Measurements from ENCODE around the gene MTARC1.

MTARC1 gene

GRCh38 chr1:220786337-220787068 is at the start of gene MTARC1:
TSS of gene MTARC1 (plus strand) at chr1:220786913. CDS start at chr1:220786945, 32 bp downstream.
- peak; percentile 98 for DNase-seq

- no peak for DNase-seq
Measured at GRCh38 chr1:220741349-220741748, 45.4 kb upstream of the MTARC1 start.

GRCh38 chr1:220741825-220742224 is 44.9 kb upstream of the MTARC1 start:
- peak; percentile 30 for DNase-seq

- no peak for DNase-seq
Measured at GRCh38 chr1:220742520-220742919, 44.2 kb upstream of the MTARC1 start.

GRCh38 chr1:220746851-220747250 is 39.9 kb upstream of the MTARC1 start:
- DNase-seq: no peak

- DNase-seq: no peak
Measured at GRCh38 chr1:220747437-220748088, 39.1 kb upstream of the MTARC1 start.

- DNase-seq: peak; percentile 77
Measured at GRCh38 chr1:220748089-220748934, 38.4 kb upstream of the MTARC1 start, which contains the start of gene MTARC2. TSS of gene MTARC2 (plus strand) at chr1:220748322. CDS start at chr1:220748532, 210 bp downstream.

GRCh38 chr1:220748936-220749335 is 37.8 kb upstream of the MTARC1 start:
- DNase-seq: no peak

- no peak for DNase-seq
Measured at GRCh38 chr1:220750131-220750515, 36.6 kb upstream of the MTARC1 start.

- DNase-seq: no peak
Measured at GRCh38 chr1:220751111-220751510, 35.6 kb upstream of the MTARC1 start.

- no peak for DNase-seq
Measured at GRCh38 chr1:220754212-220754917, 32.3 kb upstream of the MTARC1 start.

GRCh38 chr1:220754918-220755295 is 31.8 kb upstream of the MTARC1 start:
- no peak for DNase-seq

GRCh38 chr1:220755309-220755708 is 31.4 kb upstream of the MTARC1 start:
- no peak for DNase-seq

GRCh38 chr1:220757441-220757840 is 29.3 kb upstream of the MTARC1 start:
- no peak for DNase-seq

GRCh38 chr1:220759147-220759546 is 27.6 kb upstream of the MTARC1 start:
- DNase-seq: no peak

GRCh38 chr1:220761688-220762427 is 24.9 kb upstream of the MTARC1 start:
- peak; percentile 50 for DNase-seq

- DNase-seq: no peak
Measured at GRCh38 chr1:220764757-220765156, 22.0 kb upstream of the MTARC1 start.

- no peak for DNase-seq
Measured at GRCh38 chr1:220767312-220768125, 19.2 kb upstream of the MTARC1 start.

GRCh38 chr1:220768126-220768601 is 18.5 kb upstream of the MTARC1 start:
- no peak for DNase-seq

GRCh38 chr1:220769205-220769604 is 17.5 kb upstream of the MTARC1 start:
- no peak for DNase-seq

Data from NCI-H69 (cell line).